ENCODE data around the gene ABCC4. TPM values are rescaled to one million over a fixed set of nuclear protein-coding genes. Genes with fewer than 3 reads are reported as not detected.

ABCC4 gene
- total RNA-seq, 1 experiment from 2014 or later = 17.7 TPM

DNA sequence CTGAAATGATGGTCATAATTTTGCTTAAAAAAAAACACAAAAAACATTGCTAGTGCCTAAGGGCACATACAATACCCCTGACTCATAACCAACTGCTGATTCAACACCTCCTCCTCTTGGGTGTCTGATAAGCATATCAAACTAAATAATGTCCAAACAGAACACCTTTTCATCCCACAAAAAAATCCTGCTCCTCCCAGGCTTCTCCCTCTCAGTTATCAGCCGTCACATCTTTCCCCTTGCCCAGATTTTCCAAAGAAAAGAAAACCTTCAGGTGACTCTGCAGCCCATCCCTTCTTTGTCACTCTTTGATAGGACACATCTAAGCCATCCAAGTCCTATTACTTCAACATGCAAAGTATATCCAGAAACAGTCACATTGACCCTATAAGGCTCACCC is 46.9 kb downstream of the ABCC4 start:
- Histone ChIP-seq H2AFZ (ENCODE audit: low read length) (no peak overlapping the region), H3K27me3 (ENCODE audit: low read length) (no peaks in the 10 kb centered on the region), H3K27ac (ENCODE audit: low read length) (peak overlapping the region; percentile 10; the same call in 1 of the 2 replicates), H4K20me1 (ENCODE audit: low read length) (no peaks in the 10 kb centered on the region), H3K4me3 (ENCODE audit: low read length) (no peak overlapping the region), H3K79me2 (ENCODE audit: low read length) (peaks cover 9% of the 10 kb centered on the region; the same call in 1 of the 2 replicates), H3F3A (ENCODE audit: low read length, unreplicated experiment) (no peaks in the 10 kb centered on the region), H3K9me2 (replicated peaks; ENCODE audit: low read length) (no peaks in the 10 kb centered on the region), H3K4me1 (ENCODE audit: insufficient read depth, low read length) (peaks cover 34% of the 10 kb centered on the region), H3K9me3 (ENCODE audit: low read length) (no peaks in the 10 kb centered on the region), H3K36me3 (ENCODE audit: low read depth, low read length) (no peaks in the 10 kb centered on the region), H3K9ac (ENCODE audit: low read length) (no peak overlapping the region), H3K4me2 (ENCODE audit: low read length) (peak overlapping the region; percentile 50)
- ATAC-seq (no peak), DNase-seq (peak; percentile 64)
- CTCF ChIA-PET = no interaction called here
- BruUV-seq (replicated peaks) = no TSS peak
- POLR2A ChIA-PET (ENCODE audit: unreplicated experiment) = no interaction called here
- TF ChIP-seq EZH2 (IDR thresholded peaks at IDR 0.05; ENCODE audit: low read length, unreplicated experiment) = no peak
- TF ChIP-seq, protein P1, sequence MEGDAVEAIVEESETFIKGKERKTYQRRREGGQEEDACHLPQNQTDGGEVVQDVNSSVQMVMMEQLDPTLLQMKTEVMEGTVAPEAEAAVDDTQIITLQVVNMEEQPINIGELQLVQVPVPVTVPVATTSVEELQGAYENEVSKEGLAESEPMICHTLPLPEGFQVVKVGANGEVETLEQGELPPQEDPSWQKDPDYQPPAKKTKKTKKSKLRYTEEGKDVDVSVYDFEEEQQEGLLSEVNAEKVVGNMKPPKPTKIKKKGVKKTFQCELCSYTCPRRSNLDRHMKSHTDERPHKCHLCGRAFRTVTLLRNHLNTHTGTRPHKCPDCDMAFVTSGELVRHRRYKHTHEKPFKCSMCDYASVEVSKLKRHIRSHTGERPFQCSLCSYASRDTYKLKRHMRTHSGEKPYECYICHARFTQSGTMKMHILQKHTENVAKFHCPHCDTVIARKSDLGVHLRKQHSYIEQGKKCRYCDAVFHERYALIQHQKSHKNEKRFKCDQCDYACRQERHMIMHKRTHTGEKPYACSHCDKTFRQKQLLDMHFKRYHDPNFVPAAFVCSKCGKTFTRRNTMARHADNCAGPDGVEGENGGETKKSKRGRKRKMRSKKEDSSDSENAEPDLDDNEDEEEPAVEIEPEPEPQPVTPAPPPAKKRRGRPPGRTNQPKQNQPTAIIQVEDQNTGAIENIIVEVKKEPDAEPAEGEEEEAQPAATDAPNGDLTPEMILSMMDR (conservative IDR thresholded peaks at IDR 0.05; ENCODE audit: low read depth, low read length) = no peak
- no peak for TF ChIP-seq EZH2phosphoT487 (IDR thresholded peaks at IDR 0.05; ENCODE audit: borderline replicate concordance, low read length)
- intact Hi-C loops (cut with micrococcal nuclease) = no loop called here

DNA sequence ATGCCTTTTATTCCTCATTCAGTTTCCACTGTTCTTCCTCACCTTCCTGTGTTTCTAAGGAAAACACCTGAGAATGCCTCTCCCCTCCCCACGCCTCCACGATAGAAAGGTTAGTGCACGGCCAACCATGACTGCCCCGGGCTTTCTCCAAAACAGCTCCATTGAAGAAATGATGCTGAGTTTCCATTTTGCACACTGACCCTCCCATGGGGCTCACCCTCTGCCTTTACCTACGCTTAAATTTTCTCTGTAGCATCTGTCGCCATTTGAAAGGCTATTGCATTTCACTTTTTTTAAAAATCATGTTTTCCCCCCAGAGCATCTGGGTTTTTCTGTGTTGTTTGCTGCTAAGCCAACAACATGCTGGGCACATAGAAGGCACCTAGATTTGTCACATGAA is 48.2 kb downstream of the ABCC4 start:
- ATAC-seq (no peak), DNase-seq (no peak)
- intact Hi-C loops (cut with micrococcal nuclease) = no loop called here
- Histone ChIP-seq H3F3A (ENCODE audit: low read length, unreplicated experiment) (no peaks in the 10 kb centered on the region), H3K79me2 (ENCODE audit: low read length) (peaks cover 9% of the 10 kb centered on the region; the same call in 1 of the 2 replicates), H3K4me2 (ENCODE audit: low read length) (no peak overlapping the region), H3K36me3 (ENCODE audit: low read depth, low read length) (no peaks in the 10 kb centered on the region), H3K4me1 (ENCODE audit: insufficient read depth, low read length) (peaks cover 34% of the 10 kb centered on the region), H3K4me3 (ENCODE audit: low read length) (no peak overlapping the region), H3K27ac (ENCODE audit: low read length) (no peak overlapping the region), H3K9me2 (replicated peaks; ENCODE audit: low read length) (no peaks in the 10 kb centered on the region), H3K9me3 (ENCODE audit: low read length) (no peaks in the 10 kb centered on the region), H3K27me3 (ENCODE audit: low read length) (no peaks in the 10 kb centered on the region), H3K9ac (ENCODE audit: low read length) (no peak overlapping the region), H4K20me1 (ENCODE audit: low read length) (no peaks in the 10 kb centered on the region), H2AFZ (ENCODE audit: low read length) (no peak overlapping the region)
- POLR2A ChIA-PET (ENCODE audit: unreplicated experiment) = no interaction called here
- no TSS peak for BruUV-seq (replicated peaks)
- TF ChIP-seq EZH2phosphoT487 (IDR thresholded peaks at IDR 0.05; ENCODE audit: borderline replicate concordance, low read length) = no peak
- no peak for TF ChIP-seq EZH2 (IDR thresholded peaks at IDR 0.05; ENCODE audit: low read length, unreplicated experiment)
- TF ChIP-seq, protein P1 (conservative IDR thresholded peaks at IDR 0.05; ENCODE audit: low read depth, low read length) = no peak
- CTCF ChIA-PET = no interaction called here

DNA sequence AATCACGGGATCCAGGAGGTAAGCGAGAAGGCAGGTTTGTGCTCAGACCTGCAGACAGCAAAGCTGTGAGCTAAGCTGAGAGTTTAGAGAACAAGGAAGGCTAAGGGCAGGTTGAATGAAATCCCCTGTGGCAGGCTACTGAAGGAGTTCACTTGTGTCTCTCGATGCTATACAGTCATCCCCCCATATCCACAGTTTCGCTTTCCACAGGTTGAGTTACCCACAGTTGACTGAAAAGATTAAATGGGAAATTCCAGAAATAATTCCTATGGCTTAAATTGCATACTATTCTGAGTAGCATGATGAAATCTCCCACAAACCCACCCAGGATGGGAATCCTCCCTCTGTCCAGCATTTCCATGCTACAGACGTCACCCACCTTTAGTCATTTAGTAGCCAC is 49.6 kb downstream of the ABCC4 start:
- DNase-seq (no peak), ATAC-seq (no peak)
- ChIA-PET CTCF (no interaction called here), POLR2A (ENCODE audit: unreplicated experiment) (no interaction called here)
- no peaks in the 10 kb centered on the region for H3K36me3 ChIP-seq (ENCODE audit: low read depth, low read length)
- no peak overlapping the region for H2AFZ ChIP-seq (ENCODE audit: low read length)
- no TSS peak for BruUV-seq (replicated peaks)
- intact Hi-C loops (cut with micrococcal nuclease) = no loop called here
- no peak overlapping the region for H3K4me3 ChIP-seq (ENCODE audit: low read length)
- no peaks in the 10 kb centered on the region for H3K9me3 ChIP-seq (ENCODE audit: low read length)
- no peaks in the 10 kb centered on the region for H4K20me1 ChIP-seq (ENCODE audit: low read length)
- H3K27me3 ChIP-seq (ENCODE audit: low read length) = no peaks in the 10 kb centered on the region
- H3K4me2 ChIP-seq (ENCODE audit: low read length) = no peak overlapping the region
- H3K9me2 ChIP-seq (replicated peaks; ENCODE audit: low read length) = no peaks in the 10 kb centered on the region
- H3K27ac ChIP-seq (ENCODE audit: low read length) = no peak overlapping the region
- TF ChIP-seq, protein P1 (conservative IDR thresholded peaks at IDR 0.05; ENCODE audit: low read depth, low read length) = no peak
- TF ChIP-seq EZH2 (IDR thresholded peaks at IDR 0.05; ENCODE audit: low read length, unreplicated experiment) (no peak), EZH2phosphoT487 (IDR thresholded peaks at IDR 0.05; ENCODE audit: borderline replicate concordance, low read length) (no peak)
- H3K79me2 ChIP-seq (ENCODE audit: low read length) = peaks cover 9% of the 10 kb centered on the region; the same call in 1 of the 2 replicates
- H3K4me1 ChIP-seq (ENCODE audit: insufficient read depth, low read length) = peaks cover 39% of the 10 kb centered on the region
- H3K9ac ChIP-seq (ENCODE audit: low read length) = no peak overlapping the region
- H3F3A ChIP-seq (ENCODE audit: low read length, unreplicated experiment) = no peaks in the 10 kb centered on the region

Measured in PC-3 (cell line).